Thymus (tissue), 11 donors: ENCODE results near the gene FGF9. TPM values are rescaled to one million over a fixed set of nuclear protein-coding genes. Genes with fewer than 3 reads are reported as not detected.

ENCODE experiments used
- DNase-seq, 9 donors: peaks; one replicate each; pipeline ENCODE4 v3.0.0-alpha.2; 2013; ENCODE audit warnings: low spot score in 9 of 9, low read depth in 6 of 9, missing footprints in 1 of 9
- H3K27ac ChIP-seq, 2 donors: one replicate each; pipeline ENCODE4 v1.5.1; 2013; ENCODE audit warnings: control low read depth in 1 of 2, low read depth in 1 of 2, low read length in 1 of 2, mild to moderate bottlenecking in 1 of 2, moderate library complexity in 1 of 2
- H3K27me3 ChIP-seq, 2 donors: one replicate each; pipeline ENCODE4 v1.5.1; 2013; ENCODE audit warnings: low read length in 1 of 2; ENCODE audit not compliant: control insufficient read depth in 2 of 2, insufficient read depth in 1 of 2
- H3K36me3 ChIP-seq, 2 donors: one replicate each; pipeline ENCODE4 v1.5.1; 2013; ENCODE audit warnings: low read length in 1 of 2, mild to moderate bottlenecking in 1 of 2, moderate library complexity in 1 of 2; ENCODE audit not compliant: control insufficient read depth in 2 of 2, insufficient read depth in 2 of 2
- H3K4me1 ChIP-seq, 2 donors: one replicate each; pipeline ENCODE4 v1.5.1; 2013; ENCODE audit warnings: low read length in 2 of 2; ENCODE audit not compliant: control insufficient read depth in 2 of 2, insufficient read depth in 2 of 2
- H3K4me3 ChIP-seq, 2 donors: one replicate each; pipeline ENCODE4 v1.5.1; 2013; ENCODE audit warnings: low read length in 2 of 2, control low read depth in 1 of 2, mild to moderate bottlenecking in 1 of 2
- H3K9me3 ChIP-seq, 2 donors: one replicate each; pipeline ENCODE4 v1.5.1; 2013; ENCODE audit warnings: low read length in 1 of 2, mild to moderate bottlenecking in 1 of 2; ENCODE audit not compliant: control insufficient read depth in 2 of 2, insufficient read depth in 1 of 2
- WGBS: extraction: QIAGEN DNeasy Blood & Tissue Kit; methylation state at CpG from one replicate; pipeline ENCODE4 v1.1.7; 2013; 5-methylcytosine and 5-hydroxymethylcytosine counted together
- polyA plus RNA-seq: library from polyadenylated mRNA; stranded (reverse); fragments of 200-250 nt; gene quantifications from one replicate; pipeline ENCODE4 v1.2.3, GENCODE V29; 2013
- total RNA-seq: library from RNA; stranded (reverse); fragments of 120-200 nt; gene quantifications from one replicate; pipeline ENCODE4 v1.2.4, GENCODE V29; 2013
- donor health status: healthy.

The FGF9 gene
- total and polyA plus RNA-seq, 2 donors, result 0.28 to 0.66 TPM

DNA sequence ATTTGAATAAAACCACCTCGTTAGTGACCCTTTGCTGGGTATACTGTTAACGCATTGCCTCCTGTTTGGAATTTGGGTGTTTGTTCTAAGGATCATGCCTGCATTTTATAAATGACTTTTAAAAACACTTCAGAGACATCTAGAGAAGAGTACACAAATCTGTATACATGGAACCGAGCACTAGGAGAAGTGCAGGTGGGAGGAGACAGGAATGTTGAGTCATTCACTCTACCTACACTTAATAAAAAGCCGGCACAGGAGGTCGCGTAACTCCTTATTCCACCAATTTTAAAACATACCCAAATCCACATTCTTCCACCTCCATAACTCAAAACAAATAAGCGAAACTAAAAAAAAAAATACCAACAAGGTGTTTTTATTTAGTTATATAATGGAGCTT lies 48.6 kb downstream of the FGF9 start:
- Histone ChIP-seq H3K27me3 (no peaks in the 10 kb centered on the region), H3K27ac (no peak overlapping the region), H3K4me3 (no peak overlapping the region), H3K36me3 (no peaks in the 10 kb centered on the region), H3K9me3 (no peaks in the 10 kb centered on the region), H3K4me1 (no peaks in the 10 kb centered on the region)
- WGBS, result 92% methylated on average over 7 of the region's 7 CpGs
- DNase-seq, result no peak

DNA sequence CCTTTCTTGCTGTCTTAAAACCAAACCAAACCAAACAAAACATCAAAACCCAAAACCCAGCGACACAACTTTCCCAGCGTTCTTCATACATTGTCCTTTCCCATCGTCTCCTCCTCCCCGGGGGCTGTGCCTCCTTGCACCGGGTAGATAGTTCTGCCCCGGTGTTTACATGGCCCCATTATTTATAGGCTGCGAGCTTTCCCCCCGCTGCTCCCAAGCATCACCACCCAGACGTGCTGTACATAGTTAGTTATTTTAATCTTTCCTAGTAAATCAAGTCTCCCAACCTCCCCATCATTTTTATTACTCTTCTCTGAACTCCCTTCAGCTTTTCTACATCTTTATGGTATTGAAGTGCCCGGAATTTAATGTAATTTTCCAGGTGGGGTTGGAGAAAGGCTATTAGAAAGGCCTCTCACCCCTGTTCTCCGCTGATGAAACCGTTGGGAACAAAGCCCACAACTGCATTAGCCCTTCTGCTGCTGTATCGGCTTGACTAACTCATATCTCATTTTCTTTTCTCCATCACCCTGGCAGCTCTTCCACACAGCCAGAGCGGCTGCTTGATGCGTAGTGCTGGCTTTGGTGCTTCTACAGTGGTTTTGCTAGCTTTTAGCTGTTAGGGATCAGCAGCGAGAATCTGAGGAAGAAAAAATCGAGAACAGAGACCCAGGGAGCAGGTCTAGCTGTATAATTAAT lies 53.1 kb downstream of the FGF9 start:
- DNase-seq, result no peak
- Histone ChIP-seq H3K27ac (no peak overlapping the region), H3K4me1 (no peaks in the 10 kb centered on the region), H3K27me3 (no peaks in the 10 kb centered on the region), H3K4me3 (no peak overlapping the region), H3K9me3 (peaks cover 0 to 2% of the 10 kb centered on the region in 2 donors), H3K36me3 (no peaks in the 10 kb centered on the region)
- 92% methylated on average over 17 of the region's 17 CpGs for WGBS

DNA sequence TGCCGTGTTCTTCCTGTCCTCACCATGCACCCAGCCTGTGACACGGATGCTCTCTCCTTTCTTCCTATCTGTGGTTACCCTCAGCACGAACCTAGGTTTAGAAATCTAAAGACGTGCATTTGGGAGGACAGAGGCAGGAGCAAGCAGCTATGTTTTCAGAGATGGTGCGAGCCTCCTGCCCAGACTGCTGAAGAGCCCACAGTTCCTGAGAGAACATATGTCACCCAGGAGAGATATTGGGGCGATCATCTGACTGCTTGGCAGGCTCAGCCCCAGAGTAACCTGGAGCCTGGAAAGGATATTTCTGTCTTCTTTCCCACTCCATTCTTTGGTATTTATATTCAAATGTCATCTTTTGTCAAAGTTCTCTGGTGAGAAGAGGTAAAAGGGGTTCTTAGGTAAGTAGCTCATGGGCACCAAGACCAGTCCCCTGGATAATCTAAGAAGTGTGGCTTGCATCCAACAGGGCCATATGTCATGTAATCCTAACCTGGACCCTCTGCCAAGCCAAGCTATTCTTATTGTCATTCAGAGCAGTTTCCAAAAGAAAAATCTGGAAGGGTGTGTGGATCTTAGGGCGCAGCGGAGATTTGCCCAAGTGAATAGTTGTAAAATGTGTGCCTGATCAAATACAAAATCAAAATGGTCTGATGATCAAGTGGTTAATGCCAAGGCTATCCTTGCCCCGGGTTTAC lies 59.5 kb downstream of the FGF9 start:
- no peaks in the 10 kb centered on the region for H3K27me3 ChIP-seq
- no peak for DNase-seq
- no peak overlapping the region for H3K4me3 ChIP-seq
- WGBS, result 77% methylated on average over 9 of the region's 9 CpGs
- H3K36me3 ChIP-seq, result no peaks in the 10 kb centered on the region
- no peak overlapping the region for H3K27ac ChIP-seq
- H3K4me1 ChIP-seq, result no peaks in the 10 kb centered on the region
- H3K9me3 ChIP-seq, result no peaks in the 10 kb centered on the region

DNA sequence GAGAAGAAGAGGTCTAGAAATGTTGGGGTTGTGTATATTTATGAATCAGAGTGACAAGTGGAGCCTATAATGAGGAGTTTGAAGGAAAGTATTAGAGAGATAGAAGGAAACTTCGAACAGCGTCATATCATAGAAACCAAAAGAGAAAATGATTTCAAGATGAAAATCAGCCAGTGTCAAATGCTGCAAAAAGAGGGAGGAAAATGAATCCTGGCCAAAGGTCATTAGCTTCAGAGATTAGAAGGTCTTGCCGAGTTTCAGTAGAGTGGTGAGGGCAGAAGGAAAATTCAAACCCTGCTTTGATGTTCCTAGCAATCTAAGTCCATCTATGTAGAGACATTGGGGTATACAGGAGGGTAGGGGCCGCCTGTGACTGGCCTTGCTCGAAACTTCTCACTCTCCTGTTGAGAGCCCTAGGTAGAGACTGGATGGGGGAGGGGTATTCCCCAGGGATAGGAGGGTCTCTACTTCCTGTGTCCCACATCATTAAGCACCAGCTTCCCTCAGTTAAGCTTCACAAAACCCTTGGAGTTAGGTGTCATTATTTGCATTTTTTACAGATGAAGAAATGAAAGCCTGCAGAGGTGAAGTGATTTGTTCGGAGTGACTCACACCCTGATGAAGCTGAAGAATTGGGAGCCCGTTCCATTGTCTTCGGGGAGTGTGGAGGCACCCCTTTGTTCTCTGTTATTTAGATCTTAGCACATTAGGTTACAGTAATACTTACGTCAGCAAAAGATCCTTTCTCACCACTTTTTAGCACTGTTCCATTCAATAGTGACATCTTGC lies 62.8 kb downstream of the FGF9 start:
- H3K27ac ChIP-seq, result no peak overlapping the region
- no peaks in the 10 kb centered on the region for H3K4me1 ChIP-seq
- 76% methylated on average over 9 of the region's 9 CpGs for WGBS
- H3K27me3 ChIP-seq, result peaks cover 0 to 4% of the 10 kb centered on the region in 2 donors
- no peaks in the 10 kb centered on the region for H3K36me3 ChIP-seq
- no peaks in the 10 kb centered on the region for H3K9me3 ChIP-seq
- H3K4me3 ChIP-seq, result no peak overlapping the region
- no peak for DNase-seq

DNA sequence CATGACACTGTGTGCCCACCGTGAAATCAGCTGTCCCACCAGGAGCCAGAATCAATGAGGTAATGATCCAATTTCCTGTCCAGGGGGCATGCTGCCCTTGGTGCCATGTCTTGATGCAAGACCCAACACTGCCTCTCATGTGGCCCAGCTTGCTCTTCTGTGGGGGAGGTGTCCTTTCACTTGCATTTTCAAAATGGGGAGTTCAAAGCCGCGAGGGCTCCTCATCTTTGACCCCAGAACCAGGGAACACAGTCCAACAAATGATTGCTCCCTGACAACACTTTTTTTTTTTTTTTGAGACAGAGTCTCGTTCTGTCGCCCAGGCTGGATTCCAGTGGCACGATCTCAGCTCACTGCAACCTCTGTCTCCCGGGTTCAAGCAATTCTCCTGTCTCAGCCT lies 64.1 kb downstream of the FGF9 start:
- Histone ChIP-seq H3K9me3 (no peaks in the 10 kb centered on the region), H3K27me3 (peaks cover 0 to 4% of the 10 kb centered on the region in 2 donors), H3K4me3 (no peak overlapping the region), H3K27ac (no peak overlapping the region), H3K36me3 (no peaks in the 10 kb centered on the region), H3K4me1 (no peaks in the 10 kb centered on the region)
- 98% methylated on average over 7 of the region's 7 CpGs for WGBS
- no peak for DNase-seq

DNA sequence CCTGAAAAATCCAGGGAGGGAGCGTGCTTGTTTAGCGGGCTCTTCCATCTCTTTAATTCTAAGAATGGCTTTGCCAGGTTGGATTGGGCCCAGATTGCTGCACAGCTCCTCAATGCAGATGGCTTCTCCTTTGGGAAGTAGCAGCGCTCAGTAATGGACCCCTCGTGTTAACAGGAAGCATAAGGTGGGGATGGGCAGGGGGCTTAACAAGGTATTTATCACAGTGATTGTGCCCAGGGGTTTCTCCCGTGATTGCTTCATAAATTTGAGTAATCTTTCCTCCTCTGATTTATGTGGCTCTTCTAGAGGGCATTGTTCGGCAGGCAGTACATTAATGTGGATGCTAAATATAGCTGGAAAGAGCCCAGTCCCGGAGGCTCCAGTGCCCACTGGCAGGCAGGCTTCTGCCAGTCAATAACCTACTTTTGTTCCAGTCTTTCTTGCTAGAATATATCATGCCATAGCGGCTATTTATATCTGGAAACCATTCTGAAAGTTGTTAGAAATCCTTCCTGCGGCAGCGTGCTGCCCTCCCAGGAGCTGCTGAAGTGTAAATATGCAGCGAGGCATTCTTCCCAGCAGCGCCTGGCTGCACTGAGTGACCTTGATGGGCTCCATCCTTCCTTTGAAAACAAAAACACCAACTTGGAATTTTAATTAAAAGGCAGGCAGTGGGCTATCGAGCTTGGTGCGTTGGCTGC lies 65.0 kb downstream of the FGF9 start:
- no peaks in the 10 kb centered on the region for H3K4me1 ChIP-seq
- no peak for DNase-seq
- H3K36me3 ChIP-seq, result no peaks in the 10 kb centered on the region
- no peaks in the 10 kb centered on the region for H3K9me3 ChIP-seq
- no peak overlapping the region for H3K27ac ChIP-seq
- WGBS, result 29% methylated on average over 14 of the region's 14 CpGs
- no peak overlapping the region for H3K4me3 ChIP-seq
- peaks cover 0 to 4% of the 10 kb centered on the region in 2 donors for H3K27me3 ChIP-seq

DNA sequence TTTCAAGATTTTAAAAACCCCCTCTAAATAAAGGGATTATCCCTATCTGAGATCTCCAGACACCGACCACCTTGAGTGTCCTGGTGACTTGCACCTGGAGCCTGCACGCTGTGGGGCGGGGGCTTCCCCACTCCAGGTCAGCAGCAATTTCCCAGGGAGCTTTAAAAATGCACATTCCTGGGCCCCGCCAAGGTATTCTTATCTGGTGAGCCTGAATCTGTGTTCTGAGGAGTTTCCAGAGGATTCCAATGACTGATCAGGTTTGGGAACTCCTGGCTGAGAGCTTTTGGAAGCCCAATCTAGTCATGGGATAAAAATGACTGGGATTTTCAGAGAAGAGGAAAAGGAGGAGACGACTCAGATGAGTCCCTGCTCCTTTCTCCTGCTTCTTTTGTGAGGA lies 66.1 kb downstream of the FGF9 start:
- no peak for DNase-seq
- H3K4me3 ChIP-seq, result no peak overlapping the region
- no peaks in the 10 kb centered on the region for H3K4me1 ChIP-seq
- WGBS, result 89% methylated on average over 5 of the region's 5 CpGs
- H3K27ac ChIP-seq, result no peak overlapping the region
- H3K9me3 ChIP-seq, result no peaks in the 10 kb centered on the region
- no peaks in the 10 kb centered on the region for H3K36me3 ChIP-seq
- H3K27me3 ChIP-seq, result peaks cover 0 to 4% of the 10 kb centered on the region in 2 donors

DNA sequence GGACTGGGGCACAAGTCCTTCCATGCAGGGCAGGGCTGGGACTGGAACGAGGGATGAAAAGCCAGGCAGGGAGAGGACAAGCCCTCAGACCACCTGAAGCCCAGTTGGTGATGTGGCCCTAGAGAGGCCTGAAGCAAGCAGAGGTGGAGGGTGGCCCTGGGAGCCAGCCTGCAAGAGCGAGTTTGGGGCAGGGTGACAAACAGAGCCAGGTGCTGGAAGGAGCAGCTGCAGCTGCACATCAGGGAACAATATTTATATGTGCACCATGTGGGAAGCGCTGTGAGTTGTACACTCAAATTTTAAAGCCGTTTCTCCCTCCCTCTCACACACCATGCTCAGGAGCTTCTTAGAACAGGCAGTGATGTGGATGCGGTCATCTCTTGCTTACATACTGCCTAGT lies 67.8 kb downstream of the FGF9 start:
- no peaks in the 10 kb centered on the region for H3K4me1 ChIP-seq
- no peaks in the 10 kb centered on the region for H3K36me3 ChIP-seq
- peaks cover 0 to 4% of the 10 kb centered on the region in 2 donors for H3K27me3 ChIP-seq
- DNase-seq, result no peak
- no peaks in the 10 kb centered on the region for H3K9me3 ChIP-seq
- H3K4me3 ChIP-seq, result no peak overlapping the region
- H3K27ac ChIP-seq, result no peak overlapping the region
- 94% methylated on average over 5 of the region's 5 CpGs for WGBS
